Neuronal stem cell (in vitro differentiated cells): Measurements from ENCODE around the gene AVEN.

ENCODE experiments used
- DNase-seq: peaks from one replicate; pipeline ENCODE4 v3.0.0-alpha.2; 2013; ENCODE audit warnings: low spot score
- H2AFZ ChIP-seq: one replicate; pipeline ENCODE4 v1.6.1; 2013; ENCODE audit warnings: mild to moderate bottlenecking, low read length, inconsistent platforms
- H2AK5ac ChIP-seq: 2 replicates; pipeline ENCODE4 v1.6.1; 2013; ENCODE audit warnings: low read depth, mild to moderate bottlenecking, inconsistent platforms, low read length, moderate library complexity, mixed read lengths
- H2BK120ac ChIP-seq: 2 replicates; pipeline ENCODE4 v1.6.1; 2013; ENCODE audit warnings: low read depth, mild to moderate bottlenecking, inconsistent platforms, low read length, moderate library complexity, mixed read lengths
- H2BK12ac ChIP-seq: one replicate; pipeline ENCODE4 v1.6.1; 2013; ENCODE audit warnings: low read length, inconsistent platforms
- H2BK15ac ChIP-seq: 2 replicates; pipeline ENCODE4 v1.6.1; 2013; ENCODE audit warnings: mild to moderate bottlenecking, low read length, inconsistent platforms, mixed read lengths
- H2BK5ac ChIP-seq: one replicate; pipeline ENCODE4 v1.6.1; 2013; ENCODE audit warnings: inconsistent platforms, mild to moderate bottlenecking, low read length, moderate library complexity
- H3K14ac ChIP-seq: one replicate; pipeline ENCODE4 v1.6.1; 2013; ENCODE audit warnings: low read length, inconsistent platforms
- H3K18ac ChIP-seq: 2 replicates; pipeline ENCODE4 v1.6.1; 2013; ENCODE audit warnings: low read length, inconsistent platforms
- H3K23ac ChIP-seq: 2 replicates; pipeline ENCODE4 v1.6.1; 2013; ENCODE audit warnings: low read depth, mild to moderate bottlenecking, mixed read lengths, low read length, inconsistent platforms; ENCODE audit not compliant: poor library complexity
- H3K27ac ChIP-seq: replicated peaks from 3 replicates; pipeline ENCODE4 v1.5.1; 2013; ENCODE audit warnings: low read length, inconsistent platforms
- H3K27me3 ChIP-seq, 3 experiments: 2 replicates each; pipeline ENCODE4 v1.6.1; 2013; ENCODE audit warnings: low read length in 3 of 3, mild to moderate bottlenecking in 2 of 3, inconsistent platforms in 1 of 3, low read depth in 1 of 3, mixed read lengths in 1 of 3, moderate library complexity in 1 of 3; ENCODE audit not compliant: control insufficient read depth in 3 of 3, insufficient read depth in 3 of 3
- H3K36me3 ChIP-seq, 2 donors: replicated peaks in 1 of 2; 2 replicates each; pipeline ENCODE4 v1.6.1; 2013; ENCODE audit warnings: low read length in 2 of 2; ENCODE audit not compliant: control insufficient read depth in 2 of 2, insufficient read depth in 2 of 2
- H3K4ac ChIP-seq: 2 replicates; pipeline ENCODE4 v1.6.1; 2013; ENCODE audit warnings: inconsistent platforms, mild to moderate bottlenecking, low read length, moderate library complexity
- H3K4me1 ChIP-seq, 2 donors: 1 replicate in 1 of 2; 2 replicates in 1 of 2; pipeline ENCODE4 v1.6.1; 2013; ENCODE audit warnings: low read length in 2 of 2, low read depth in 1 of 2; ENCODE audit not compliant: control insufficient read depth in 2 of 2, insufficient read depth in 1 of 2
- H3K4me2 ChIP-seq: one replicate; pipeline ENCODE4 v1.6.1; 2013; ENCODE audit warnings: mild to moderate bottlenecking, low read length, inconsistent platforms; ENCODE audit not compliant: insufficient read depth, poor library complexity, severe bottlenecking
- H3K4me3 ChIP-seq, 2 donors: 2 replicates each; pipeline ENCODE4 v1.5.1; 2013; ENCODE audit warnings: low read length in 2 of 2, mild to moderate bottlenecking in 2 of 2, inconsistent platforms in 1 of 2, moderate library complexity in 1 of 2
- H3K79me1 ChIP-seq: one replicate; pipeline ENCODE4 v1.6.1; 2013; ENCODE audit warnings: low read depth, mild to moderate bottlenecking, inconsistent platforms, low read length, moderate library complexity
- H3K9ac ChIP-seq: one replicate; pipeline ENCODE4 v1.6.1; 2013; ENCODE audit warnings: mild to moderate bottlenecking, low read depth, low read length, inconsistent platforms; ENCODE audit not compliant: poor library complexity
- H3K9me3 ChIP-seq, 2 donors: replicated peaks in 1 of 2; 2 replicates each; pipeline versions ENCODE3 to v1.6.1; 2013; ENCODE audit warnings: low read length in 2 of 2, mild to moderate bottlenecking in 2 of 2, inconsistent platforms in 1 of 2, low read depth in 1 of 2, mixed read lengths in 1 of 2, moderate library complexity in 1 of 2; ENCODE audit not compliant: control insufficient read depth in 2 of 2, insufficient read depth in 1 of 2
- H4K8ac ChIP-seq: one replicate; pipeline ENCODE4 v1.6.1; 2013; ENCODE audit warnings: low read depth, mild to moderate bottlenecking, inconsistent platforms, low read length, moderate library complexity
- H4K91ac ChIP-seq: one replicate; pipeline ENCODE4 v1.6.1; 2013; ENCODE audit warnings: low read length, low read depth, mild to moderate bottlenecking, inconsistent platforms; ENCODE audit not compliant: poor library complexity
- WGBS, 2 donors: extraction: QIAGEN DNeasy Blood & Tissue Kit; methylation state at CpG; one replicate each; pipeline ENCODE4 v1.1.7; 2013; ENCODE audit warnings: missing lambda C conversion rate in 2 of 2, mixed read lengths in 1 of 2; ENCODE audit not compliant: insufficient read length in 2 of 2, insufficient replicate concordance in 1 of 2; ENCODE audit errors: extremely low coverage in 2 of 2; 5-methylcytosine and 5-hydroxymethylcytosine counted together

The AVEN gene

DNA sequence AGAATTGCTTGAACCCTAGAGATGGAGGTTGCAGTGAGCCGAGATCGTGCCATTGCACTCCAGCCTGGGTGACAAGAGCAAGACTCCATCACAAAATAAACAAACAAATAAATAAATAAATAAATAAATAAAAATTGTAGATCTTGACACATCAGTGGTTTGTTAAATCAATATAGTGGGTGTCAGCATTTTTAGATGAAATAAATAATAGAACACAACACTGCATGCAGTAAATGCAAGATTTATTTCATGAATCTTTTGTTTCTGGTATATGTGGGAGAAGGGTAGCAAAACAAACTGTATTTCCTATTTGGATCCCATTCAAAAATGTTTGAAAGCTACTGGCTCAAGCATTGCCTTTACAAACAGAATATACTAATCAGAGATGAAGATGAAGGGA is 106.3 kb downstream of the AVEN start:
- no peak overlapping the region for H4K8ac ChIP-seq
- no peak overlapping the region for H3K9ac ChIP-seq
- no peak for DNase-seq
- H2BK5ac ChIP-seq, result no peak overlapping the region
- no peak overlapping the region for H2BK12ac ChIP-seq
- no peak overlapping the region for H4K91ac ChIP-seq
- H3K4me2 ChIP-seq, result no peak overlapping the region
- no peak overlapping the region for H3K4me3 ChIP-seq
- no peak overlapping the region for H2AK5ac ChIP-seq
- H3K79me1 ChIP-seq, result peaks cover 1% of the 10 kb centered on the region
- H3K14ac ChIP-seq, result no peak overlapping the region
- no peaks in the 10 kb centered on the region for H3K4me1 ChIP-seq
- WGBS, 2 donors, result no CpG with 5 or more reads among the region's 2 CpGs
- no peak overlapping the region for H3K23ac ChIP-seq
- H3K18ac ChIP-seq, result no peak overlapping the region
- H2BK120ac ChIP-seq, result no peak overlapping the region
- H3K36me3 ChIP-seq, result no peaks in the 10 kb centered on the region
- no peaks in the 10 kb centered on the region for H3K9me3 ChIP-seq
- H3K27me3 ChIP-seq, result no peaks in the 10 kb centered on the region
- H3K27ac ChIP-seq, result no peak overlapping the region
- no peak overlapping the region for H2BK15ac ChIP-seq
- no peak overlapping the region for H3K4ac ChIP-seq
- no peak overlapping the region for H2AFZ ChIP-seq

DNA sequence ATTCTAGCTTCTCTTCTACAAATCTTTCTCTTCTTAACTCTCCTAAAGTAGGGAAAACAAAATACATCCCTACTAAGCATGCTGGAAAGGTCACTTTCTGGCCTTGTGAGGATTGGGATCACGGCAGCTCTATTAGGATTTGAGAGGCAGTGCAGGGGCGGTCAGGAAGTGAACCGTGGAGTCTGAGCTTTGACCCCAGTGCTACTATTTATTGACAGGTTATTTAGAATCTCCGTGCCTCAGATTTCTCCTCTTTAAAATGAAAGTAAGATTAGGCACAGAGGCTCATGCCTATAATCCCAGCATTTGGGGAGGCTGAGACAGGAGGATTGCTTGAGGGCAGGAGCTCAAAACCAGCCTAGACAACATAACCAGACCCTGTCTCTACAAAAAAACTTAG is 112.7 kb downstream of the AVEN start:
- Histone ChIP-seq H3K14ac (no peak overlapping the region), H2BK5ac (no peak overlapping the region), H3K18ac (no peak overlapping the region), H3K4me1 (no peaks in the 10 kb centered on the region), H2BK12ac (no peak overlapping the region), H3K4me3 (no peak overlapping the region), H3K4ac (no peak overlapping the region), H3K9ac (no peak overlapping the region), H4K91ac (no peak overlapping the region), H4K8ac (no peak overlapping the region), H3K27me3 (no peaks in the 10 kb centered on the region), H3K4me2 (no peak overlapping the region), H3K79me1 (peaks cover 1% of the 10 kb centered on the region), H3K27ac (no peak overlapping the region), H2BK15ac (no peak overlapping the region), H3K36me3 (no peaks in the 10 kb centered on the region), H2AFZ (no peak overlapping the region), H2AK5ac (no peak overlapping the region), H2BK120ac (no peak overlapping the region), H3K9me3 (no peaks in the 10 kb centered on the region), H3K23ac (no peak overlapping the region)
- DNase-seq, result no peak
- no CpG with 5 or more reads among the region's 4 CpGs for WGBS, 2 donors

DNA sequence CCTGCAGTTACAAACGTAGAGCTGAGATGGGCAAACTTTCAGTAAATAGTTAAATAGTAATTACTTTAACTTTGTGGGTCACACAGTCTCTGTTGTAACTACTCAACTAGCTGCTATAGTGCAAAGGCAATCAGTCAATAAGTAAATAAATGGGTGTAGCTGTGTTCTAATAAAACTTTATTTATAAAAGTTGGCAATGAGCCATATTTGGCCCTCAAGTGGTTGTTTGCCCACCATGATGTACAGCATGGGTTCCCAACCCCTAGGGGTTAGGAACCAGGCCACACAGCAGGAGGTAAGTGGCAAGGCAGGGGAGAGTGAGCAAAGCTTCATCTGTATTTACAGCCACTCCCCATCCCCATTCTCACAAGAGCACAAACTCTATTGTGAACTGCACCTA is 115.6 kb downstream of the AVEN start:
- no peaks in the 10 kb centered on the region for H3K9me3 ChIP-seq
- no peak overlapping the region for H4K91ac ChIP-seq
- no peak overlapping the region for H2AK5ac ChIP-seq
- H3K18ac ChIP-seq, result no peak overlapping the region
- H2BK12ac ChIP-seq, result no peak overlapping the region
- no peak overlapping the region for H2BK120ac ChIP-seq
- no peak overlapping the region for H3K14ac ChIP-seq
- H3K27me3 ChIP-seq, result no peaks in the 10 kb centered on the region
- no CpG with 5 or more reads among the region's 1 CpG for WGBS, 2 donors
- no peak overlapping the region for H2BK15ac ChIP-seq
- no peak overlapping the region for H3K23ac ChIP-seq
- no peaks in the 10 kb centered on the region for H3K4me1 ChIP-seq
- H3K36me3 ChIP-seq, result no peaks in the 10 kb centered on the region
- no peak overlapping the region for H3K27ac ChIP-seq
- no peak overlapping the region for H3K9ac ChIP-seq
- no peak overlapping the region for H2BK5ac ChIP-seq
- DNase-seq, result no peak
- H2AFZ ChIP-seq, result no peak overlapping the region
- H3K4me2 ChIP-seq, result no peak overlapping the region
- no peaks in the 10 kb centered on the region for H3K79me1 ChIP-seq
- H4K8ac ChIP-seq, result no peak overlapping the region
- H3K4me3 ChIP-seq, result no peak overlapping the region
- H3K4ac ChIP-seq, result no peak overlapping the region

DNA sequence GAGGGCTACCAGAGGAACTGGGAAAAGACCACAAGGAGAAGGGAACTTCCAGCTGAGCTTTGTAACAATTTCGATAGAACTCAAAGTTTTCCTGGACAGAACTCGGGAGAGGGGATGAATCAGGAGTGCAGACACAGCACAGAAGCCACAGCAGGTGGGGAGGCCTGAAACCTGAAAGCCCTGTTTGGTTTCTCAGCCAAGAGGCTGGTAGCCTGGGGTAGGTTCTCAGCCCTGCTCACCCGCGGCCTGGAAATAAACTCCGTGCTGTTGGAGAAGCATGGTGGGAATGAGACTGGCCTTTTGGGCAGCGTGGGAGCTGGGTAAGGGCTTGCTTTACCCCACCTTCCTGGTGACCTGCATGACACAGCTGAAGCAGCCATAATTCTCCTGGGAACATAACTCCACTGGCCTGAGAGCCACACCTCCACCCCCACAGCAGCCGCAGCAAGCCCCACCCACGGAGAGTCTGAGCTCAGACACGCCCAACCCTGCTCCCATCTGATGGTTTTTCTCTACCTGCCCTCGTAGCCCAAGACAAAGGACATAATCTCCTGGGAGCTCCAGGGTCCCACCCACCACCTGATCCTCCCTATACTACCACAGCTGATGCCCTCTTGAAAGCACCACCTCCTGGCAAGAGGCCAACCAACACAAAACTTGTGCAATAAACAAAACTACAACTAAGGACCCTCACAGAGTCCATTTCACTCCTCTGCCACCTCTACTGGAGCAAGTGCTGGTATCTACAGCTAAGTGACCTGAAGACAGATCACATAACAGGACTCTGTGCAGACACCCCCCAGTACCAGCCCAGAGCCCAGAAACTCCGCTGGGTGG is 123.2 kb downstream of the AVEN start:
- Histone ChIP-seq H2AFZ (no peak overlapping the region), H2AK5ac (no peak overlapping the region), H3K18ac (peak overlapping the region; percentile 72), H3K4me1 (peaks cover 0 to 6% of the 10 kb centered on the region in 2 donors), H3K27ac (no peak overlapping the region), H2BK12ac (no peak overlapping the region), H3K4me3 (no peak overlapping the region), H2BK5ac (no peak overlapping the region), H3K27me3 (no peaks in the 10 kb centered on the region), H3K23ac (no peak overlapping the region), H4K8ac (no peak overlapping the region), H3K4ac (no peak overlapping the region), H3K14ac (no peak overlapping the region), H3K79me1 (no peaks in the 10 kb centered on the region), H2BK15ac (no peak overlapping the region), H3K9ac (no peak overlapping the region), H3K9me3 (no peaks in the 10 kb centered on the region), H4K91ac (no peak overlapping the region), H3K4me2 (peak overlapping the region; percentile 14), H2BK120ac (no peak overlapping the region), H3K36me3 (no peaks in the 10 kb centered on the region)
- no peak for DNase-seq
- no CpG with 5 or more reads among the region's 11 CpGs for WGBS, 2 donors
